Activated CD8-positive, alpha-beta T cell treated with anti-CD3 and anti-CD28 coated beads for 36 hours (primary cell): ENCODE measurements around the gene RPL10. TPM values are rescaled to one million over a fixed set of nuclear protein-coding genes. Genes with fewer than 3 reads are reported as not detected.
A peak's percentile ranks its signal among the peaks of the same experiment; 100 is the strongest.

Experiments
- ATAC-seq: fragments of 200-7000 bp; cut with Tn5 transposase; one replicate; pipeline ENCODE4 v1.10.0; 2021; ENCODE audit warnings: mild to moderate bottlenecking, moderate library complexity
- CTCF ChIA-PET: fragments of 350-600 bp; sonication (Branson Sonifier 250); formaldehyde crosslinking; loops from one replicate; lab custom pipeline; 2021; ENCODE audit warnings: antibody characterized with exemption; lab: Charles Lee
- POLR2A ChIA-PET: fragments of 350-600 bp; sonication (Branson Sonifier 250); formaldehyde crosslinking; loops from one replicate; lab custom pipeline; 2021; ENCODE audit warnings: antibody characterized with exemption; lab: Charles Lee
- DNase-seq: peaks from one replicate; pipeline ENCODE4 v3.0.0-alpha.2; 2020
- H3K27ac Mint-ChIP-seq: one replicate; pipeline ENCODE4 v1.8.0; 2021; ENCODE audit warnings: mild to moderate bottlenecking, mixed read lengths
- H3K27me3 Mint-ChIP-seq: one replicate; pipeline ENCODE4 v1.8.0; 2021; ENCODE audit warnings: mixed read lengths
- H3K36me3 Mint-ChIP-seq: one replicate; pipeline ENCODE4 v1.8.0; 2021; ENCODE audit warnings: low read depth, mixed read lengths
- H3K4me1 Mint-ChIP-seq: one replicate; pipeline ENCODE4 v1.8.0; 2021; ENCODE audit warnings: low read depth, mixed read lengths
- H3K4me3 Mint-ChIP-seq: one replicate; pipeline ENCODE4 v1.8.0; 2021; ENCODE audit warnings: mild to moderate bottlenecking, moderate library complexity, mixed read lengths
- H3K9me3 Mint-ChIP-seq: one replicate; pipeline ENCODE4 v1.8.0; 2021; ENCODE audit warnings: mixed read lengths
- CTCF ChIP-seq: fragments of 200-600 bp; IDR thresholded peaks from one replicate; pipeline ENCODE4 v1.8.0; 2022; ENCODE audit warnings: antibody characterized with exemption, mild to moderate bottlenecking
- intact Hi-C: fragments of 100-400 bp; cut with micrococcal nuclease; formaldehyde crosslinking; loops from one replicate; pipeline ENCODE4 v1.10.0; 2022
- total RNA-seq, 2 experiments: library from RNA; stranded (reverse); gene quantifications; one replicate each; pipeline ENCODE4 v1.2.3, GENCODE V29; 2021

Gene RPL10
- total RNA-seq, 2 experiments from 2014 or later = 3,574 to 3,675 TPM

GRCh38 chrX:154434394-154435168 is 36.4 kb downstream of the RPL10 start:
- intact Hi-C loops = no loop called here
- ATAC-seq (no peak), DNase-seq (no peak)
- TF ChIP-seq CTCF = no peak
- Mint-ChIP-seq H3K36me3 (peaks cover 14% of the 10 kb centered on the region), H3K4me1 (peaks cover 25% of the 10 kb centered on the region), H3K4me3 (no peak overlapping the region), H3K27me3 (no peaks in the 10 kb centered on the region), H3K9me3 (no peaks in the 10 kb centered on the region), H3K27ac (no peak overlapping the region)
- ChIA-PET POLR2A (interaction anchor here (1.7 kb wide), 1 partner anchor 35 kb away, joined by 9 read pairs; no protein-coding TSS in a partner anchor), CTCF (no interaction called here)

- Mint-ChIP-seq H3K4me3 (peak overlapping the region; percentile 10), H3K27me3 (no peaks in the 10 kb centered on the region), H3K36me3 (peaks cover 15% of the 10 kb centered on the region), H3K9me3 (no peaks in the 10 kb centered on the region), H3K4me1 (peaks cover 24% of the 10 kb centered on the region), H3K27ac (no peak overlapping the region)
- ChIA-PET CTCF (no interaction called here), POLR2A (interaction anchor here (1.7 kb wide), 1 partner anchor 36 kb away, joined by 9 read pairs; no protein-coding TSS in a partner anchor)
- intact Hi-C loops = no loop called here
- ATAC-seq (no peak), DNase-seq (no peak)
- no peak for TF ChIP-seq CTCF
Observed at GRCh38 chrX:154435171-154435733, 37.1 kb downstream of the RPL10 start.

- H3K4me1 Mint-ChIP-seq = peaks cover 22% of the 10 kb centered on the region
- peak overlapping the region; percentile 92 for H3K27ac Mint-ChIP-seq
- no peaks in the 10 kb centered on the region for H3K9me3 Mint-ChIP-seq
- H3K27me3 Mint-ChIP-seq = no peaks in the 10 kb centered on the region
- intact Hi-C loops = no loop called here
- ChIA-PET CTCF (no interaction called here), POLR2A (interaction anchor here (1.7 kb wide), 1 partner anchor 37 kb away, joined by 9 read pairs; no protein-coding TSS in a partner anchor)
- no peak for TF ChIP-seq CTCF
- DNase-seq (peak; percentile 61), ATAC-seq (peak; percentile 77)
- H3K36me3 Mint-ChIP-seq = peaks cover 17% of the 10 kb centered on the region
- H3K4me3 Mint-ChIP-seq = peak overlapping the region; percentile 79
Observed at GRCh38 chrX:154436374-154436982, 38.3 kb downstream of the RPL10 start.

- H3K4me3 Mint-ChIP-seq = peak within 1 kb of the TSS; percentile 86
- DNase-seq = peak; percentile 45
- peak; percentile 57 for ATAC-seq
- TF ChIP-seq CTCF = no peak
- peak within 1 kb of the TSS; percentile 92 for H3K27ac Mint-ChIP-seq
- CTCF ChIA-PET = no interaction called here
- intact Hi-C loops = no loop called here
- H3K36me3 Mint-ChIP-seq = peaks cover 20% of the 10 kb centered on the region
- H3K9me3 Mint-ChIP-seq = no peaks in the 10 kb centered on the region
- POLR2A ChIA-PET = no interaction called here
- peaks cover 27% of the 10 kb centered on the region for H3K4me1 Mint-ChIP-seq
- H3K27me3 Mint-ChIP-seq = no peaks in the 10 kb centered on the region
Observed at GRCh38 chrX:154436983-154437752, 39.0 kb downstream of the RPL10 start, which contains the start of gene GDI1. Gene GDI1, plus strand, starts transcription at chrX:154437154. Its CDS starts 101 bp downstream, at chrX:154437255.
